A549 (cell line): ENCODE results near the gene BCR.

Source experiments
- CBX2 ChIP-seq: fragments of 200-600 bp; sonication (generic); IDR thresholded peaks from 2 replicates; pipeline ENCODE4 v1.6.1; 2016; ENCODE audit warnings: low read depth, mild to moderate bottlenecking, borderline replicate concordance
- CTCF ChIP-seq: fragments of >200 bp; sonication (Bioruptor Twin); formaldehyde crosslinking; IDR thresholded peaks from 3 replicates; pipeline ENCODE4 v1.5.1; 2016
- HMGXB4 ChIP-seq: fragments of 250-450 bp; sonication (Bioruptor Pico); IDR thresholded peaks from 2 replicates; pipeline ENCODE4 v1.5.0; 2021; ENCODE audit warnings: mild to moderate bottlenecking, moderate library complexity, borderline replicate concordance
- NPAS2 ChIP-seq: fragments of 250-450 bp; sonication (Bioruptor Pico); IDR thresholded peaks from 2 replicates; pipeline ENCODE4 v1.8.0; 2022; ENCODE audit warnings: mild to moderate bottlenecking, moderate library complexity, borderline replicate concordance
- POLR2A ChIP-seq: IDR thresholded peaks from 2 replicates; pipeline ENCODE4 v1.6.1; 2012; ENCODE audit warnings: mild to moderate bottlenecking, low read length
- POLR2AphosphoS2 ChIP-seq: conservative IDR thresholded peaks from 2 replicates; pipeline ENCODE4 v1.6.1; 2012; ENCODE audit warnings: low read length, improper control_type of control experiment, inconsistent platforms
- RAD21 ChIP-seq, 2 experiments: fragments of >200 bp in 1 of 2; sonication (Bioruptor Twin) in 1 of 2; formaldehyde crosslinking in 1 of 2; IDR thresholded peaks in 1 of 2; conservative IDR thresholded peaks in 1 of 2; 2 replicates in 1 of 2; 3 replicates in 1 of 2; pipeline ENCODE4 v1.6.1; 2012 to 2018; ENCODE audit warnings: inconsistent platforms in 1 of 2
- REST ChIP-seq: fragments of 200-600 bp; sonication (generic); IDR thresholded peaks from 2 replicates; pipeline ENCODE4 v1.6.1; 2016; ENCODE audit warnings: antibody characterized with exemption, mild to moderate bottlenecking, moderate library complexity
- SMC3 ChIP-seq: fragments of >200 bp; sonication (Bioruptor Twin); formaldehyde crosslinking; IDR thresholded peaks from 3 replicates; pipeline ENCODE4 v1.6.1; 2018; ENCODE audit warnings: inconsistent platforms
- TF ChIP-seq, protein P1 (sequence below): IDR thresholded peaks from 2 replicates; pipeline ENCODE4 v1.6.1; 2012; ENCODE audit warnings: low read depth, borderline replicate concordance

DNA sequence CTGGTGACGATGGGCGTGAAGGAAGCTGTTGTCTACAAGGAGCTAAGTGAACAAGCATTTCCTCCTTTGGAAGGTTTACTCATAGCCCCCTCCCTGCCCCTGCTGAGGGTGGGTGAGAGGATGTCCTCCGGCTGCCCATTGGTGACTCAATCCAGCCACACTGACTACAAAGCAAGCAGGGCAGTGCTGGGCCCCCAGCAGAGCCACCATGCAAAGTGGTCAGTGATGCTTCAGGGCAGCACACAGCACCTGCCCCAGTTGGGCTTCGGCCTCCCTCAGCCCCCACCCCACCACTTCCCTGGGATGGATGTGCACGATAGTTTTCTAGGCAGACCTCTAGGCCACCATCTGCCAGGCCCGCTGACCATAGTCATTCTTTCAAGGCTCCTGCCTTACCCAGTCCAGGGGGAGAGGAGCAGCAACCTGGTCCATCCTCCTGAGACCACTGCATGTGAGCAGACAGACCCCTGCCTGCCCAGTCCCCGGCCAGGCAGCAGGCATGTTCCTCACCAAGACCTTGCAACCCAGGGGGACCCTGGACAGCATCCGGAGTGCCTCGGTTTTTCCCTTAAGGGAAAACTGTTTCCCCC, 125.1 kb downstream of the BCR start:
- TF ChIP-seq CTCF (no peak), NPAS2 (CRISPR knock-in tag) (no peak), POLR2A (no peak), POLR2AphosphoS2 (no peak), CBX2 (no peak), SMC3 (no peak), REST (no peak), HMGXB4 (CRISPR knock-in tag) (no peak), RAD21 (conservative IDR thresholded peaks at IDR 0.05 in 1 of 2, IDR thresholded peaks at IDR 0.05 in 1 of 2) (no peak)
- TF ChIP-seq, protein P1, sequence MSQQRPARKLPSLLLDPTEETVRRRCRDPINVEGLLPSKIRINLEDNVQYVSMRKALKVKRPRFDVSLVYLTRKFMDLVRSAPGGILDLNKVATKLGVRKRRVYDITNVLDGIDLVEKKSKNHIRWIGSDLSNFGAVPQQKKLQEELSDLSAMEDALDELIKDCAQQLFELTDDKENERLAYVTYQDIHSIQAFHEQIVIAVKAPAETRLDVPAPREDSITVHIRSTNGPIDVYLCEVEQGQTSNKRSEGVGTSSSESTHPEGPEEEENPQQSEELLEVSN = no peak
